GF-D8 (cell line): Measurements from ENCODE around the gene SRGAP2C.
"Not testable (repeated sequence)": the region's sequence is repeated elsewhere in the genome, so short reads cannot be mapped to it uniquely, and the experiment has no call there.

Source experiments
- DNase-seq: peaks from one replicate; lab custom pipeline; 2025; lab: John Stamatoyannopoulos, UW

SRGAP2C gene

DNA sequence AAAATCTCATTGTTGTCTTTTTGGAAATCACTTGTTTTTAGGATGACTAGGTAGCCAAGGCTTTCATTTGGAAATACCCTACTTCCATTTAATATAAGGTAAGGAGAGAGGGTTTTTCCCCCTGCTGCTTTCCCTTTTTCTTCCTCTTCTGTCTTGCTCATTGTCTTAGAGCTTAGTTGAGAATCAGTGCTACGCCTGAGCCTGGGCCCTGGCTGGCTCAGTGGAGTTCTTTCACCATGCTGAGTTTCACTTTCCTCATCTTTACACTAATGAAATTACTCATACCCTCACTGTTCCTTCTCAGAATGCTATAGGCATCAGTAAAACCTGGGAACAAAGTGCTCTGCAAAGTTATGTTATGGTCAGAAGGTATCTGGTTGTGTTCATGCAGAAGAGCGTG is 154.8 kb downstream of the SRGAP2C start:
- not testable (repeated sequence) for DNase-seq

DNA sequence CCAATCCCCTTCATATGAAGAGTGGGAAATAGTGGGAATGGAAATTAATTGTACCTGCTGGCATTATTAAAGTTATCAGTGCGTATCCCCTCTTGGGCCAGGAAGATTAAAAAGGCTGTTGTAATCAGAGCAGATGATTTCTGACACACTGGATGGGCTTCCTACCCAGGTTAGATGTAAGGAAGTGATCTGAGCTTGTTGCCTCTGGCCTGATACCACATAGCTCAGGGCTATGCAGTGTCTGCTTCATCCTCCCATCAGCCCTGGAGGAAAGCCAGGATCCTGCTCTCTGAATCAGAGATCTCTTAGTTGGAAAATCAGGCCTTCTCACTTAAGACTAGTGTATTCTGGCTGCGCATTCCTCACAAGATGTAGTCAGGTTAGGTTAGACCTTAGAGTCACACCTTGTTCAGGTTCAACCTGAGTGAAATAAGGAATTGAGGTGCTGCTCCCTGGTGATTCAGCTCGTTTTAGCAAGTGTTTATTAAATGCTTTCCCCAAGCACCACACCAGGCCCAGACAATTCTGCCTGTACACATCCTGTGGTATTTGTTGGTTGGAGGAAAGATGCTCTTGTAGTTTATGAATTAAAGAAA is 158.6 kb downstream of the SRGAP2C start:
- not testable (repeated sequence) for DNase-seq

DNA sequence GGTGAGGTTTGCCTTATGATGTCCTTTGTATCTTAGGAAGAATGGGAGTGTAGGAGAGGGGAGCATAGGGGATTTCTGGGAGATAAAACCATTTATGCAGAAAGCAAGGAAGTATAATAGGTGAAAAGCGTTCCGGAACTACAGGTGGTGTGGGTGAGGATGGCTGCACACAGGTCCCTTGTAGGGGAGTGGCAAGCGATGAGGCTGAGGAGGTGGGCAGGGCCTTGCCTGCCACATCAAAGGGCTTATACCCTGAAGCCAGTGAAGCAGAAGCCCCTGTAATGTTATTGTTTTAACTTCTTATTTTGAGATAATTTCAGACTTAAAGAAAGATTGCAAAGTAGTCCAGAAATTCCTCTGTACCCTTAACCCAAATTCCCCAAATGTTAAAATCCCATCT is 159.6 kb downstream of the SRGAP2C start:
- DNase-seq: not testable (repeated sequence)

DNA sequence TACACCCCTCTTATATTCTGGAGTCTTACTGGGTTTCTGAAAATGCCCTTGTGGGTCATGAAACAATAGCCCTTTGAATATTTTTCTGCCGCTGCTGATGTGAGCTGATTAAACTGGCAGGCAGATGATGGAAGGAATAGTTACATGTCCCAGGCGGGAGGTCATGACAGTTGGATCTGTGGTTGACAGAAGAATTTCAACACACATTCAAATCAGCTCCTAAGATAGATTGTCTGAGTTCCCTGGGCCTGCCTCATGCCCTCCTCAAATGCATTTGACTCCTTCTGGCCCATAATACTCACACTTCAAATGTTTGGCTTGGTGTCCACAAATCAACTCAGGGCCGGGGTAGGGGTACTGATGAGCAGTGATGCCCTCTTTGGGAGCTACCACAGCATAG is 161.9 kb downstream of the SRGAP2C start:
- not testable (repeated sequence) for DNase-seq

DNA sequence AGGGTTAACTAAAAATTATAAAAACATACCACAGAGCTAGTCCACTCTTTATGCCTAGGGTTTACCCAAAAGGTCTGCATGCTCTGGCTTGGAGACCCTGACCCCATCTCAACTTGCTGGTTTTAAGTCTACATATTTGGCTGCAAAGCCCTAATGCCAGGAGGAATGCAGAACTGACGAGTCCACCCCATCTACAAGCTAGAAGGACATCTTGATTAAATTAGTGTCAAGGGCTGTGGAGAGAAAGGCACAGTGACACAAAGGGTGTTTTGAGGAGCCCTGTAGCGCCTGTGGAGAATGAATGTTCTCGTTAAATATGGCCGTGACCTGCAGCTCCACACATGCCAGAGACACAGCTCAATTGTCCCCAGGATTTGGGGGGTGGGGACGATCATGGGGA is 162.7 kb downstream of the SRGAP2C start:
- not testable (repeated sequence) for DNase-seq

DNA sequence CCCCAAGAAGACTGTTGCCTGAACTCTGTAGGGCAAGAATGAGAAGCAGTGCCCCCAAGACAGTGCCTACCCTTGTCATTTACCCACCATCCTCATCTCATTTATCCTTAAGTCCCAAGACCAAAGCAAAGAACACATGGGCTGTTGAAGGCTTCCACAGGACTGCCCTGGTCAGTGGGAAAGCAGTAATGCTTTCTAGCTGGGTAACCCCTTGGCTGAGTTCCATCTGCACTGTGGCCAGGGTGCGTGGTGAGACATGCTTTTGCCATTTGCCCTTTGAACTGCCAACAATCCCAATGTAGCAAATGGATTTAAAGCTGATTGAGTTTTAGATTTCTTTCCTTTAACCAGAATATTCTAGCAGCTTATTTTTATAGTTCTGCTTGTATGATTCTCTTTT is 163.3 kb downstream of the SRGAP2C start:
- not testable (repeated sequence) for DNase-seq

DNA sequence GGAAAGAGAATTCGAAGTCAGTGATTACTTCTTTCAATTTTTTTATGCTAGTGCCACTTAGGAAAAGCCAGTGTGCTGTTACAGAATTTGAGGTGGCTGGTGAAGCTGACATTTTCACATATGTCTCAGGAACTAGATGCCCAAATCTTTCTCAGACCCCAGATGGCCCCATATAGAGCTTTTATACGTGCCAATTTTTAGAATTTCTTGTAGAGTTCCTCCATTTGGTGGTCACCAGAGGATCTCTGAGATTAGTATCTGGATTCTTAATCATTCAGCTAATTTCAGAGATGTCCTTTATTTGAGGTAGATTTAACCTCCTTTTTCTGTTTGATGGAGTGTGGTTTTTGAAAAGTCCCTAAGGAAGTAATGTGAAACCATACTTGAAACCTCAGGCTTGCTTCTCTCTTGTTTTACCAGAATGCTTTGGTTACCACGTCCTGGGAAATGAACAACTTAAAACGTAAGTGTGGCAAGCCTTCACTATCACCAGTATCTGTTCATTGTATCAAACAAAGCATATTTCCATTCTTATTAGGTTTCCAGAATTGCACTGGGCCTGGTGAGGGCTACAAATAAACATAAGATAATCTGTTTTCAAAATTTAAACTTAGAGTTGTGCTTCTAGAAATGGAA is 164.7 kb downstream of the SRGAP2C start:
- not testable (repeated sequence) for DNase-seq

DNA sequence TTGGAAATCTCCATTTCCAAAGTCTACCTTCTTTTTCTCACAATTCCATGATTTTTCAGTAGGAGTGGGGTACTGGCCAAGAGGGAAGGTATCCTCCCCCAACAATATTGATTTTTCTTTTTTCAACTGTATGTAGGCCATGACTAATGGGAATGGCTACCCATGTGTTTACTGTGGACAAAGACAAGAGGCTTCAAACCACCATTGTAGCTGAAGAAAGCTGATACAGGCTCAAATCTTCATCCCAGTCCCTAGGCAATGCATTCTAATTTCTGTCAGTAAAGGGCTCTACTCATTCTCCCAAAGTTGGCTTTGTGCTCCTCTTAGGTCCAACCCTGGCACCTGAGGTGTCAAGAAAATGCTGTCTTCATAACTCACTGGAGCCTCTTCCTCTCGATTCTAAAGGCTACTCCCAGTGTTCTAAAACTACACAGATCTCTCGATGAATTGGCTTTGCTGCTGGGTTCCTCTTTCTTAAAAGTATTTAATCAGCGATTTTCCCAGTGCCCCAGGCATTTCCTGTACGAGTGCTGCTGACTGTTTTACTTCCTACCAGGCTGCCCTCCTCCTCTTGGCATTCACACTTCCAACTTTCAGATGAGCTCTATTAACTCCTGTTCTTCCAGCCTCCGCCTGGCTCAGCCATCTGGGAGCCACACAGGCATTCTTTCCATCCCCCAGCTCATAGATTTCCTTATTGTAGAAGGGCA is 171.1 kb downstream of the SRGAP2C start:
- DNase-seq: not testable (repeated sequence)

DNA sequence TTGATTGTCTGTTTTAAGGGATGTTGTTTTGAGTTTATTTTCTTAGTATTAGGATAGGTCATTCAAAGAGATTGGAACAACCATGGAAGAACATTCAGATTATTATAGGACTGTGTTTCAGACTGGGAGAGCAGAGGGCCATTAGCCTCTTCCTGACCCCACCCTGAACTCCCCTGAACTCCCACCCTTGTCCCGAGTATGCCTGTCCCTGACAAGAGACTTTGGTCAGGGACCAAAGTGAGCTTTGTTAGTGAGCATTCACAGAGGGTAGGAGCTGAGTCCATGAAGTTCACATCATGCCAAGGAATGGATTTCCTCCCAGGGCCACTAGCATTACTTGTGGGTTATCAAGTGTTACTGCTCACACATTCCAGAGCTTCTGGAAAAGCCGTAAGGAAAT is 172.0 kb downstream of the SRGAP2C start:
- not testable (repeated sequence) for DNase-seq

DNA sequence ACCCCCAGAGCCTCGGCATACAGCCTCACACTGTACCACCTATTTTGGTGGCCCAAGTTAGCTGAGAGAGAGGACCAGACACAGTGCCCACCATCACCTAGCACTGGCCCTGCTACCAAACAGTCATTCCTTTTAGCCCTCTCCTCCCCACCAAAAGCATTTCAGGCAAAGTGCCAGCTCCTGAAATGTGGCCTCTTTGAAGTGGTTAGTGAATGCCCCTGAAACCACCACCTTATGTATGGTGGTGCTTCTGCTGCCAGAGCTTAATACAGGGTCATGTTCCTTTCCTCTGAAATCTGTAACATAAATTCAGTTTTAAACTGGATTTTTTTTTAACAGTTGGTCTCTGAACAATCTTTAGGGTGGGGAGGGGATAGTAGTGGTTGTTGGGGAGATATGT is 175.8 kb downstream of the SRGAP2C start:
- not testable (repeated sequence) for DNase-seq

DNA sequence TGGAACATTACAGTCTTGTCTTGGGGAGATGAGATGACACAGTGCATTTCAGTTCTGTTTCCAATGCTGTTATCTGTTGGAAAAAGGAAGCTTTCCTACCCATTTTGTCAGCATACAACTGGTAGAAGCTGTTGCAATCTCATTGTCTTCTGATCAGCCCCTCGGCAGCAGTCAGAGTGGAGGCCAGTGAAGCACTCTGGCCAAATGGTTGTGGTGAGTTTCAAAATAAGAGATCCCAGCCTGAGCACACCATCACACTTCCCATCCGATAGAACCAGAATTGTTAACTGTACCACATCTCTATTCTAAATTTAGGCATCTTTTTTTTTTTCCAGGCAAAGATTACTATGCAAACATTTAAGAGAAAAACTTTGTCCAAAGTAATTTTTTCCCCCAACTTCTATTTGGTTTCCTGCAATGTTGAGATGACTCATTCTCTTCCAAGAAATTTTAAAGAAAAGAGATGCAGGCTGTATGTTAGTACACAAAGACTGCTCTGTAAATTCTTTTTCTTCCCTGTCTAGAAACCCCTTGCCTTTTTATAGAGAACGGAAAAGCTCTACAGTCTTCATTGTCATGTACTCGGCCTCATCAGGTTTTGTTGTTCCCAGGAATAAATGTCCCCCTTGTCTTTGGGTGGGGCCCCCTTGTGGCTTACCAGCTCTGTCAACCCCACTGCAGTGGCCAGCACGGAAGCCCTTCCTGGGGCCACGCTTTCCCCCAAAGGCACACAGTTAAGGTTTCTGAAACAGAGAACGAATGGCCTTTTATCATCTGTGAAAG is 176.9 kb downstream of the SRGAP2C start:
- not testable (repeated sequence) for DNase-seq

DNA sequence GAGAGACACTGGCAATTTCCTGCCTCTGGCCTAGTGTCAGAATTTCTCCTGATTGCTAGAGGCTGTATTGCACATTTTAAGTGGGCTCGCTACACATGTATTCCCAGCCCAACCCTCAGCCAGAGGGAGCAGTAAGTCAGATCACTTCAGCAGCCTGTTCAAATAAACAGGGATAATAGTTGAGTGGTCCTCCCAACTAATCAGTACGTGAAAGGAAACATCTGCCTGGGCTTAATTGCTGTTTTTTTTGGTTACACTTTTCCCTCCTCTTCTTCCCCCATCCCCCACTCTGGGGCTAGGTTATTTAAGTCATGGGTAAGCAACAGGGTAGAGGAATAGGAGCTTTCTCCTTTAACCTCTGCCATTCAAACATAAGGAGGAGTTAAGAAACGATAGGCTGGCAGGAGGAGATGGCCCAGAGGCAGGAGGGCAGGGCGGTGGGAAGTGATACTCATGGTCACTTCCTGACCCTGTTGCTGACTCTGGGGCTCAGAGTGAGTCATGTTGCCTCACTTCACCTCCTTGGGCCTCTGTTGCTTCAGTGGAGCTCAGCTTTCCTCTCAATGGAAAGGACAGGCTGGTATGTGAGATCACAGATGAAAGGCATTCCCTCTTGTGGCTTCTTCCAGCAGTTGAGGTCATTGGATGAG is 177.6 kb downstream of the SRGAP2C start:
- not testable (repeated sequence) for DNase-seq

DNA sequence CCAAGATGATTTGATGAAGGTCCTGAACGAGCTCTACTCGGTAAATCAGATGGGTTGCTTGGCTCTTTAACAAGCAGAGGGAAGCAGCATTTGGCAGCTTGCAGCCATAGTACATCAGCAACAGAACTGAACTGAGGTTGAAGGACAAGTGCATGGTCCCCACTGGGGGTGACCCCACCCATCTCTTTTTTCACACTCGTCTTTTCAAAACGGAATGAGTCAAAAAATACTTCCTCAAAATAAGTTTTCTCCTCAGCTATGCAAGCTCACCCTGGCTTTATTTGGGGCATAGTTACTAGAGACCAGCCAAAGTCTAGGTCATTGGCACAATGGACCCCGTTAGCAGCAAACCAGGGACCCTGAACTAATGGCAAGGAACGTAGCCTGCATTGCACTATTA is 180.5 kb downstream of the SRGAP2C start:
- not testable (repeated sequence) for DNase-seq

DNA sequence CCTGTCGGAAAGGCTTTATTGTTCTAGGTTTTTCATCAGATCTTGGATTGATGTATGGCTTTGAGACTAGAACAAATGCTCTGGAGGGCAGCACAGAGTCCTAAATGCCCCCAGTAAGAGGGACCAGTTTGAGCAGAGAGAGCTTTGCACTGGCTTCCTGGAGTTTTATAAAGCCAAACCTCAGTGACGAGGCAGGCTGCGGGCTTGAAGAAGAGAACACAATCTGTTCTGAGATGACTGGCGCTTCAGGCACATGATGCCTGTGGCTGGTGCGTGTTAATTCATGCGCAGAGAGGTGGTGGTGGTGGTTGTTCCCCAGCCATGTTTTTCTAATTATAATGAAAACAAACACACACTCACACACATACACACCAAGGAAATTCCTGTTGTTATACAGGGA is 180.9 kb downstream of the SRGAP2C start:
- not testable (repeated sequence) for DNase-seq

DNA sequence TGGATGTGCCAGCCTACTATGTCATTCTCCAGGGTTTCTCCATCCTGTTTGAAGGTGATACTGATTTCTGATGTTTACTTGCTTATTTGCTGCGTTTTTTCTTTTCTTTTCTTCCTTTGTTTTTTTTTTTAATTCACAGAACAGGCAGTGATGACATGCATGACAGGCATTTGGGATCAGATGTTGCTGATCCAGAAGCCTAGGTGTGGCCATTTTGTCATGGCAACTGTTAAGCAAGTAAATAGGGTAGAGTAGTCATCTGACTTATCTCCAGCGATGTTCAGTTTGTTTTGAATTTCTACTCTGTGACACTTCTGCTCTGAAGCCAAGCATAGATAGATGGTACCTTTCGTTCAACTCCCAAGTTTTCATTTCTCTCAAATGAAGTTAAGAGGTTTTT is 181.4 kb downstream of the SRGAP2C start:
- not testable (repeated sequence) for DNase-seq

DNA sequence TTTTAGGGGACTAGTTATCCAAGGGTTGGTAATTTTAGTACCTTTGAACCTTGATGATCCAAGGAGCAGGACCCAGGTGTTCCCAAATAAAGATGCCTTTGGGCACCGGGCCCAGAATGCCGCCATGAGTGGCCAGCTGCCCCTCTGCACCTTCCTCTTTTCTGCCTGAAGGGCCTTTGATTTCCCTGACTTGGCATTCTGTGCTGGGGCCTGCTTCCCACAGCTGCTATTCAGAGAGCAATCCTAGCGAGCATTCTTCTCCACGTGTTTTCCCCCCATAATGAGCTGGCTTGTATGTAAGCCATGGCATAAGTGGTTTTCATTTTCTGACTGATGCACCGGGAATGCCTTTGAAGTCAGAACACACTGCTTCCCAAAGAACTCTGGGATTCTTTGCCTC is 184.1 kb downstream of the SRGAP2C start:
- DNase-seq: not testable (repeated sequence)

DNA sequence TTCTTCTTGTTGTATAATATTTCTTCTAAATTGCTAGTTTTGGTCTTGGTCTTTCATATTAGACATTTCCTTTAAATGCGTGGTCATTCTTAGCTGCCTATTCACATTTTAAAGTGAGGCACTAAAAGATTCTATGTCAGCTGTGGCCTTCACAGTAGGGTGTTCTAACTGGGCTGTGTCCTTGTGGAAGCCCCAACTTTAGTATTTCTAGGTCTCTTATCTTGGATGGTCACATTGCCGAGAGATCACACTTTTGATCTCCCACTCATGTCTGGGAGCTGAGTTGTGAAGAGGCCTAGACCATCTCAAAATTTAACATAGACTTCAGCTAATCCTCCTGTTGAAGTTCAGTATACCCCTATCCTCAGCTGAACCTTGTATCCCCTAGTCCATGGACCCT is 185.2 kb downstream of the SRGAP2C start:
- DNase-seq: not testable (repeated sequence)

DNA sequence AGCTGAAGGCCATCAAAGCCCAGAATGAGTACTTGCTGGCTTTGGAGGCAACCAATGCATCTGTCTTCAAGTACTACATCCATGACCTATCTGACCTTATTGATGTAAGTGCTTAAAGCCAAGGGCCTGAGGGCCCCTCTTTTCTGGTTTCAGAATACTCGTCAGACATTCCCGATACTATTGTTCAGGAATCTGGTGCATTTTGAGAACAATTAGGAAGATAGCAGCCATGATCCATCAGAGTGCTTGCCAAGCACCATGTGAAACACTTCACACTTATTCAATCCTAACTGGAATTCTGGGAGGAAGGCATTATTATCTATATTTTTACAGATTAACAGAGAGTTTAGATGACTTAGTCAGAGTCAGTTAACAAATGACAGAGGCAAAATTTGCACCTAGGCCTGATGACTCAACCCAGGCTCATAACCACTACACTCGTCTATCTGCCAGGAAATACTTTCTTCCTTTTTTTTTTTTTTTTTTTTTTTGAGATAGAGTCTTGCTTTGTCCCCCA is 190.1 kb downstream of the SRGAP2C start:
- DNase-seq: not testable (repeated sequence)

DNA sequence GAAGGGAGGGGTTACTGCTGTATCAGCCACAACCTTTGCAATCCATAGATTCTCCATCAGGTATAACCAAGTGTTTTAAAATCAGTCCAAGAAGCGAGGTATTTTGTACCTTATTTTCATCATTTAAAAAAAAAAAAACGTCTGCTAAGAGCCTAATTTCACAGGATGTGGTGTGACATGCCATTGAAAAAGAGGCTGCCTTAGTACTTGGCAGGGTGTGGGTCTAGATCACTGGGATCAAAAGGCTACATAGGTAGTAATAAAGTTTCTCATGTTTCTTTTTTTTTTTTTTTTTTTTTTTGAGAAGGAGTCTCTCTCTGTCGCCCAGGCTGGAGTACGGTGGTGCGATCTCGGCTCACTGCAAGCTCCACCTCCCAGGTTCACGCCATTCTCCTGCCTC is 192.2 kb downstream of the SRGAP2C start:
- not testable (repeated sequence) for DNase-seq

DNA sequence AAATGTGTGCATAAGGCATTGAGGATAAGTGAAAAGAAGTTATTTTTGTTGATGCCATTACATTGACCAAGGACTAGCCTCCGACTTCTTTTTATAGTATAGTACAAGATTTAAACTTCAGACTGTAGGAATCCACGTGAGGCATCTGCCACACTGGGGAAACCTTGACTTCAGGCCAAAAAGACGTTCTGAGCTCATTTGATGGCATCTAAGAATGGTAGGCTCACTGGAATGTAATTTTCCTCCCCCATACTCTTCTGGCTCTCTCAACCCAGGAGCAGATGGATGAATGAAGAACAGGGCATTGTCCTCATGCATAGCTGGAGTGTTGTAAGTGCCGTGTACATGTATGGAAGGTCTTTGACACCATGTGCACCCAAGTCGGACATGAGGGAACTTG is 194.0 kb downstream of the SRGAP2C start:
- not testable (repeated sequence) for DNase-seq

DNA sequence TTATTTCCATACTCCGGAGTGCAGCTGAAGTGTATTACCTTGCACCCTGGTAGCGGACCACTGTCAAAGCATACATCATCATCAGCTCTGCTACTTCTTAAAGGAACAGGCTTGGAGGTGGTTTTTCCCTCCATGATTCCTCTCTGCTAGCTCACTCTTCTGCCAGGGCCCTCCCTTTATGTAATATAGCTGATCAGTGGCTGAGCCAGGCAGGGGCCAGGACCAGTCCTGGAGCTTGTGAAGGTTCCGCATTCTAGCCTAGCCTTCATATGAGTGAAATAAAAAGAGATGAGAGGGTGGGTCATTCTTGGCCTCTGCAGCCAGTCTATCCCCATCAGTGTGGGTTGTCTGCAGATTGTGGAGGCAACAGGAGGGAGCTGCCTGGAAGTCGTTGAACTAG is 200.0 kb downstream of the SRGAP2C start:
- DNase-seq: not testable (repeated sequence)

DNA sequence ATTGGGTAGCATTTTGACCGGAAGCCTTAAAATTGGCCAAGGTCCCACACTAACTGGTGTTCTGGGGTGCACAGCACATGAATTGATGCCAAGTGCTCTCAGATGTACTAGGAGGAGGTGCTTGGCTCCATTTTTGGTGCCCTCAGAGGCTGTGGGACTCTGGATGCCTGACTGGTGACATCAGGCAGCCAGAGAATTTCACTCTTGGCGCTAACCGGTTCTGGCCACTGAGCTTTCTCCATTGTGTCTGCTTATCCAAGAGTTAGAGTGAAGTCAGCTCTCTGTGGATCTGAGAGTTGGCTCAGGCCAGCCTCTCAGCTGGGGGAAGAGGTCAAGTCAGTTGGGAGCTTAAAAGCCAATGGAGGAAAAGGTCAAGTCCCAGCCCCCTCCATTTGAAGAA is 200.4 kb downstream of the SRGAP2C start:
- DNase-seq: not testable (repeated sequence)
